Measurements from ENCODE around the gene TCERG1L.

DNA sequence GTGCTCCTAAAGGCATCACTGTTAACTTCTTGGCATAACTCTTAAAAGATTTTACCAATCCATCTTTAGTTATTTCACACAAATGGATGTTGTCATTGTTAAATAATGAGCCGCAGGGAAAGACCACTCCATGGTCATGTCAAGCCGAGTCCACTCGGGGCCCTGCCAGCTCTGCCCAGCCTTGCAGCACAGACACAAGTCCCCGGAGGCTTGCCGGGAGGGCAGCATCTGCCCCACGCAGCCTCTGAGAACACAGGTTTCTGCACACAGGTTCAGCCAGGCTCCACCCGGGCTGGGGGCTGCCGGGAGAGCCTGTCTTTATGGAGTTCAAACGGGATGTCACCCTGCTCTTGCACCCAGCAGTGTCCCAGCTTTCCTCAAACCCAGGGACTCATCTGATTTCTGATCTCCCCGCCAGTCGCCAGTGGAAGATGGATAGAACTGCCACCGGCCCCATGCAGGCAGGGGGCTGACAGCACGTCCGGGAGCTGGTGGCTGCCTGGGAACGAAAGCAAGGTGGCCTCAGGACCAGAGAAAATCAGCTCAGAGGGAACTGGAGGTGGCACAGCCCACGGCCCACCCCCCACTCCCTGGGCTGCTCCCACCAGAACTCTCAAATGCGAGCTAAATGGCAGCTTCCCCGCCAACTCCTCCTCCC is 156.2 kb downstream of the TCERG1L start:
- TF ChIP-seq POLR2A (IDR thresholded peaks at IDR 0.05) = no peak
- TF ChIP-seq, protein P1, sequence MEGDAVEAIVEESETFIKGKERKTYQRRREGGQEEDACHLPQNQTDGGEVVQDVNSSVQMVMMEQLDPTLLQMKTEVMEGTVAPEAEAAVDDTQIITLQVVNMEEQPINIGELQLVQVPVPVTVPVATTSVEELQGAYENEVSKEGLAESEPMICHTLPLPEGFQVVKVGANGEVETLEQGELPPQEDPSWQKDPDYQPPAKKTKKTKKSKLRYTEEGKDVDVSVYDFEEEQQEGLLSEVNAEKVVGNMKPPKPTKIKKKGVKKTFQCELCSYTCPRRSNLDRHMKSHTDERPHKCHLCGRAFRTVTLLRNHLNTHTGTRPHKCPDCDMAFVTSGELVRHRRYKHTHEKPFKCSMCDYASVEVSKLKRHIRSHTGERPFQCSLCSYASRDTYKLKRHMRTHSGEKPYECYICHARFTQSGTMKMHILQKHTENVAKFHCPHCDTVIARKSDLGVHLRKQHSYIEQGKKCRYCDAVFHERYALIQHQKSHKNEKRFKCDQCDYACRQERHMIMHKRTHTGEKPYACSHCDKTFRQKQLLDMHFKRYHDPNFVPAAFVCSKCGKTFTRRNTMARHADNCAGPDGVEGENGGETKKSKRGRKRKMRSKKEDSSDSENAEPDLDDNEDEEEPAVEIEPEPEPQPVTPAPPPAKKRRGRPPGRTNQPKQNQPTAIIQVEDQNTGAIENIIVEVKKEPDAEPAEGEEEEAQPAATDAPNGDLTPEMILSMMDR (IDR thresholded peaks at IDR 0.05) = no peak
- TF ChIP-seq EP300 (IDR thresholded peaks at IDR 0.05) = no peak

All from gastroesophageal sphincter (tissue), 3 donors.